ENCODE results near the gene RPGRIP1L.

- TF ChIP-seq POLR2A (IDR thresholded peaks at IDR 0.05) (no peak), CTCF (IDR thresholded peaks at IDR 0.05) (no peak)
These were observed 142.4 kb downstream of the RPGRIP1L start for GRCh38 chr16:53561101-53561888.
